Kidney (tissue), 14 donors: ENCODE data around the gene ZNF765. TPM values are rescaled to one million over a fixed set of nuclear protein-coding genes. Genes with fewer than 3 reads are reported as not detected.

Source experiments
- DNase-seq, 5 donors: peaks; one replicate each; pipeline ENCODE4 v3.0.0-alpha.2; 2013 to 2020
- FAIRE-seq: peaks from 2 replicates; lab custom pipeline; 2012; peaks lifted over from hg19 to GRCh38; lab: Jason Lieb, UNC
- H3K27ac ChIP-seq, 2 donors: one replicate each; pipeline ENCODE4 v1.7.0; 2013; ENCODE audit warnings: low read depth in 2 of 2, low read length in 2 of 2, inconsistent platforms in 1 of 2
- H3K27me3 ChIP-seq: one replicate; pipeline ENCODE4 v1.7.1; 2013; ENCODE audit warnings: low read length, inconsistent platforms; ENCODE audit not compliant: control insufficient read depth, insufficient read depth
- H3K36me3 ChIP-seq, 3 donors: one replicate each; pipeline versions ENCODE4 v1.7.0 to v1.7.1; 2013; ENCODE audit warnings: low read length in 3 of 3, control low read depth in 1 of 3, inconsistent platforms in 1 of 3; ENCODE audit not compliant: insufficient read depth in 3 of 3, control insufficient read depth in 2 of 3
- H3K4me1 ChIP-seq, 3 donors: one replicate each; pipeline versions ENCODE4 v1.7.0 to v1.7.1; 2013; ENCODE audit warnings: low read length in 3 of 3, inconsistent platforms in 1 of 3, low read depth in 1 of 3; ENCODE audit not compliant: control insufficient read depth in 2 of 3, insufficient read depth in 2 of 3
- H3K4me3 ChIP-seq, 3 donors: one replicate each; pipeline versions ENCODE4 v1.7.0 to v1.8.1; 2013; ENCODE audit warnings: low read length in 3 of 3, control low read depth in 1 of 3, inconsistent platforms in 1 of 3
- H3K9ac ChIP-seq, 3 donors: one replicate each; pipeline versions ENCODE4 v1.7.0 to v1.7.1; 2013; ENCODE audit warnings: low read length in 3 of 3, control low read depth in 1 of 3, inconsistent platforms in 1 of 3
- H3K9me3 ChIP-seq, 3 donors: one replicate each; pipeline versions ENCODE4 v1.7.0 to v1.7.1; 2013; ENCODE audit warnings: low read length in 3 of 3, control low read depth in 1 of 3, inconsistent platforms in 1 of 3; ENCODE audit not compliant: control insufficient read depth in 2 of 3, insufficient read depth in 1 of 3
- CTCF ChIP-seq: IDR thresholded peaks from 3 replicates; pipeline ENCODE4 v1.5.1; 2012; ENCODE audit warnings: mild to moderate bottlenecking, moderate library complexity, borderline replicate concordance; ENCODE audit not compliant: insufficient read depth; ENCODE audit errors: extremely low read depth
- intact Hi-C: fragments of 100-400 bp; cut with DNase I; formaldehyde crosslinking; loops from one replicate; pipeline ENCODE4 v1.11.1; 2022
- polyA plus RNA-seq: library from polyadenylated mRNA; stranded (reverse); fragments of 350-450 nt; fragmentation: Illumina TruSeq; extraction: RNeasy Lipid Tissue Mini Kit (QIAGEN cat#74804); gene quantifications from one replicate; pipeline ENCODE4 v1.2.3, GENCODE V29; 2014; ENCODE audit warnings: low read depth, low replicate concordance; ENCODE audit not compliant: insufficient read depth
- total RNA-seq: library from RNA; stranded (reverse); fragmentation: NEBNext Ultra II Directional; extraction: Animal tissue kit (Norgen Biotek cat#: 25700); gene quantifications from one replicate; pipeline ENCODE4 v1.2.1, GENCODE V29; 2021
- donor health status: control.
- donor health status: control.
- donor health status: control.
- donor health status: control.
- donor health status: control.
- donor health status: DM: yes; HTN: yes; CAD: no.
- donor health status: Normal renal cell carcinoma (clear cell type).

ZNF765 gene
- total and polyA plus RNA-seq, 2 donors from 2014 or later, result 3.0 to 10.8 TPM

DNA sequence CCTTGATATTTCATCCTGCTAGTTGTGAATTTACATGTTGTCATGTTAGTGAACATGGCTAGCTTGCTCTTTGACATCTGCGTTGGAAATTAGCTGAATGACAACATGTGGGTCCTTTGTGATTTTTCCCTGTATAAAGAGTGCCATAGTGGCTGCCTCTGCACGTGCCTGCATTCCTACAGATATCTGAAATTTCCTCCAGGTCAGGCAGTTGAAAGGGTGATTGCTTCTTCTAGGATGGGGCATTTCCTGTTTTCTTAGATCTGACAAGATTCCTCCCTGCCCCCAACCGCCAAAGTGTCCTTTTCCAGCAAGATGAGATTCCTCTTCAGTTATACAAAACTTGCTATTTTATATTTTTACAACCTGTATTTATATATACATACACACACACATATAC, 20.7 kb upstream of the ZNF765 start:
- no peak for DNase-seq
- Histone ChIP-seq H3K27ac (no peak overlapping the region), H3K9ac (no peak overlapping the region), H3K9me3 (peaks cover 0 to 4% (median 0%) of the 10 kb centered on the region in 3 donors), H3K4me3 (no peak overlapping the region), H3K36me3 (peaks cover 0 to 12% (median 0%) of the 10 kb centered on the region in 3 donors), H3K27me3 (no peaks in the 10 kb centered on the region), H3K4me1 (no peaks in the 10 kb centered on the region)
- no peak for TF ChIP-seq CTCF
- no peak for FAIRE-seq
- intact Hi-C loops, result no loop called here

GRCh38 chr19:53374743-53375142, 20.2 kb upstream of the ZNF765 start:
- Histone ChIP-seq H3K4me3 (no peak overlapping the region), H3K36me3 (peaks cover 0 to 16% (median 0%) of the 10 kb centered on the region in 3 donors), H3K9ac (no peak overlapping the region), H3K27me3 (no peaks in the 10 kb centered on the region), H3K4me1 (no peaks in the 10 kb centered on the region), H3K9me3 (peaks cover 0 to 4% (median 0%) of the 10 kb centered on the region in 3 donors), H3K27ac (no peak overlapping the region)
- TF ChIP-seq CTCF, result no peak
- no peak for FAIRE-seq
- intact Hi-C loops, result no loop called here
- no peak for DNase-seq

DNA sequence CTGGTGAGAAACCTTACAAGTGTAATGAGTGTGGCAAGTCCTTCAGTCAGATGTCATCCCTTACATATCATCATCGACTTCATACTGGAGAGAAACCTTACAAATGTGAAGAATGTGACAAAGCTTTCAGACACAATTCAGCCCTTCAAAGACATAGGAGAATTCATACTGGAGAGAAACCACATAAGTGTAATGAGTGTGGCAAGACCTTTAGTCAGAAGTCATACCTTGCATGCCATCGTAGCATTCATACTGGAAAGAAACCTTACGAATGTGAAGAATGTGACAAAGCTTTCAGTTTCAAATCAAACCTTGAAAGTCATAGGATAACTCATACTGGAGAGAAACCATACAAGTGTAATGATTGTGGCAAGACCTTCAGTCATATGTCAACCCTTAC, 13.6 kb upstream of the ZNF765 start:
- Histone ChIP-seq H3K27ac (no peak overlapping the region), H3K27me3 (no peaks in the 10 kb centered on the region), H3K9ac (no peak overlapping the region), H3K36me3 (peaks cover 2 to 24% (median 5%) of the 10 kb centered on the region in 3 donors), H3K9me3 (peaks cover 0 to 32% (median 9%) of the 10 kb centered on the region in 3 donors), H3K4me1 (no peaks in the 10 kb centered on the region), H3K4me3 (no peak overlapping the region)
- DNase-seq (no peak), FAIRE-seq (no peak)
- no peak for TF ChIP-seq CTCF
- intact Hi-C loops, result no loop called here

DNA sequence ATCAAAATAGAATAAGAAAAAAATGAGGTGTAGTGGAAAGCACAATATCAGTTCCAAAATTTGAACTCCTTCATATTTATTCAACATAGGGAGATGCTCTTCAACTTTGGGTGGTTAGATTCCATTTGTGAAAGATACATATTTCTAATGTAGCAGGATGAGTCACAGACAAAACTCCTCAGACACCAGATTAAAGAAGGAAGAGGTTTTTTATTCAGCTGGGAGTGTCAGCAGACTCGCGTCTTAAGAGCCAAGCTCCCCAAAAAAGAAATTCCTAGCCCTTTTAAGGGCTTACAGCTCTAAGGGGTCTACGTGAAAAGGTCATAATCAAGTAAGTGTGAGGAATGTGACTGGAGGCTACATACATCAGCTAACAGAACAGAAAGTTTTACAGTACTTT, 6.8 kb upstream of the ZNF765 start:
- H3K9me3 ChIP-seq, result peaks cover 0 to 18% (median 3%) of the 10 kb centered on the region in 3 donors
- no peaks in the 10 kb centered on the region for H3K4me1 ChIP-seq
- FAIRE-seq, result no peak
- no peak for DNase-seq
- H3K27me3 ChIP-seq, result no peaks in the 10 kb centered on the region
- no peaks in the 10 kb centered on the region for H3K36me3 ChIP-seq
- no peak overlapping the region for H3K4me3 ChIP-seq
- intact Hi-C loops, result no loop called here
- no peak overlapping the region for H3K27ac ChIP-seq
- TF ChIP-seq CTCF, result no peak
- H3K9ac ChIP-seq, result no peak overlapping the region
